Measurements from ENCODE around the gene CNIH2.
"Not testable (repeated sequence)": the region's sequence is repeated elsewhere in the genome, so short reads cannot be mapped to it uniquely, and the experiment has no call there.

The CNIH2 gene

GRCh38 chr11:66297610-66298009, 19.6 kb downstream of the CNIH2 start:
- TF ChIP-seq CTCF (IDR thresholded peaks at IDR 0.05; ENCODE audit: insufficient read depth, low read depth, low read length, missing control alignments), result no peak
- DNase-seq (ENCODE audit: low read depth), result no peak

GRCh38 chr11:66299186-66299585, 21.2 kb downstream of the CNIH2 start:
- no peak for TF ChIP-seq CTCF (IDR thresholded peaks at IDR 0.05; ENCODE audit: insufficient read depth, low read depth, low read length, missing control alignments)
- no peak overlapping the region for H3K4me3 ChIP-seq (ENCODE audit: low read depth, low read length)
- no peak for DNase-seq (ENCODE audit: low read depth)

More at GRCh38 chr11:66297610-66298009, 19.6 kb downstream of the CNIH2 start:
- H3K4me3 ChIP-seq (ENCODE audit: low read depth, low read length), result no peak overlapping the region

- no peak for DNase-seq (ENCODE audit: low read depth)
- TF ChIP-seq CTCF (IDR thresholded peaks at IDR 0.05; ENCODE audit: insufficient read depth, low read depth, low read length, missing control alignments), result no peak
- no peak overlapping the region for H3K4me3 ChIP-seq (ENCODE audit: low read depth, low read length)
Observed at GRCh38 chr11:66302656-66303055, 24.7 kb downstream of the CNIH2 start.

- no peak overlapping the region for H3K4me3 ChIP-seq (ENCODE audit: low read depth, low read length)
- DNase-seq (ENCODE audit: low read depth), result no peak
- no peak for TF ChIP-seq CTCF (IDR thresholded peaks at IDR 0.05; ENCODE audit: insufficient read depth, low read depth, low read length, missing control alignments)
Observed at GRCh38 chr11:66309475-66309874, 31.5 kb downstream of the CNIH2 start.

- no peak for DNase-seq (ENCODE audit: low read depth)
- no peak for TF ChIP-seq CTCF (IDR thresholded peaks at IDR 0.05; ENCODE audit: insufficient read depth, low read depth, low read length, missing control alignments)
- H3K4me3 ChIP-seq (ENCODE audit: low read depth, low read length), result no peak overlapping the region
Observed at GRCh38 chr11:66310324-66310723, 32.3 kb downstream of the CNIH2 start.

- H3K4me3 ChIP-seq (ENCODE audit: low read depth, low read length); DNase-seq (ENCODE audit: low read depth): not testable (repeated sequence)
Observed at GRCh38 chr11:66310803-66311440, 32.9 kb downstream of the CNIH2 start.

- no peak for TF ChIP-seq CTCF (IDR thresholded peaks at IDR 0.05; ENCODE audit: insufficient read depth, low read depth, low read length, missing control alignments)
- no peak for DNase-seq (ENCODE audit: low read depth)
- H3K4me3 ChIP-seq (ENCODE audit: low read depth, low read length), result peak overlapping the region; percentile 55
Observed at GRCh38 chr11:66311470-66311964, 33.5 kb downstream of the CNIH2 start.
